Peyer's patch (tissue), 4 donors: Measurements from ENCODE around the gene C11orf71.

ENCODE experiments used
- CTCF ChIP-seq, 6 experiments: fragments of 450-650 bp in 4 of 6; fragments of 200-600 bp in 2 of 6; sonication (generic) in 1 of 6; IDR thresholded peaks; one replicate each; pipeline ENCODE4 v1.5.1; 2017 to 2019; ENCODE audit warnings: antibody characterized with exemption in 6 of 6, mild to moderate bottlenecking in 3 of 6, moderate library complexity in 1 of 6
- POLR2A ChIP-seq, 2 donors: fragments of 450-650 bp; IDR thresholded peaks; one replicate each; pipeline ENCODE4 v1.5.1; 2017; ENCODE audit warnings: antibody characterized with exemption in 2 of 2, mild to moderate bottlenecking in 2 of 2, moderate library complexity in 2 of 2

- TF ChIP-seq POLR2A (IDR thresholded peaks at IDR 0.05): no peak
- TF ChIP-seq CTCF (IDR thresholded peaks at IDR 0.05): no peak
These were observed 49.5 kb upstream of the C11orf71 start for GRCh38 chr11:114449845-114450244.
